T-helper 17 cell (primary cell): ENCODE measurements around the gene CDAN1. TPM values are rescaled to one million over a fixed set of nuclear protein-coding genes. Genes with fewer than 3 reads are reported as not detected.
"Not testable (repeated sequence)": the region's sequence is repeated elsewhere in the genome, so short reads cannot be mapped to it uniquely, and the experiment has no call there.

ENCODE experiments used
- ATAC-seq: fragments of 150-1000 bp; cut with Tn5 transposase; 2 replicates; pipeline ENCODE4 v1.10.0; 2021; ENCODE audit warnings: mild to moderate bottlenecking, moderate library complexity
- DNase-seq, 3 donors: peaks; one replicate each; pipeline versions ENCODE4 v3.0.0 to v3.0.0-alpha.2; 2020 to 2021
- H3K9me3 ChIP-seq: one replicate; pipeline ENCODE4 v1.7.0; 2013; ENCODE audit warnings: low read length, mild to moderate bottlenecking; ENCODE audit not compliant: control insufficient read depth, poor library complexity, severe bottlenecking
- H3K27ac Mint-ChIP-seq: one replicate; pipeline ENCODE4 v1.8.0; 2022; ENCODE audit warnings: mild to moderate bottlenecking, moderate library complexity, mixed read lengths
- H3K27me3 Mint-ChIP-seq: one replicate; pipeline ENCODE4 v1.8.0; 2022; ENCODE audit warnings: mixed read lengths
- H3K36me3 Mint-ChIP-seq: one replicate; pipeline ENCODE4 v1.8.0; 2022; ENCODE audit warnings: low read depth, mixed read lengths
- H3K4me1 Mint-ChIP-seq: one replicate; pipeline ENCODE4 v1.8.0; 2022; ENCODE audit warnings: mild to moderate bottlenecking, mixed read lengths
- H3K4me3 Mint-ChIP-seq: one replicate; pipeline ENCODE4 v1.8.0; 2022; ENCODE audit warnings: mild to moderate bottlenecking, moderate library complexity, mixed read lengths
- total RNA-seq, 4 donors: library from RNA in 2 of 4; stranded (reverse) in 2 of 4; gene quantifications; one replicate each; pipeline ENCODE4 v1.2.3 and lab custom pipeline; 2022 to 2026

Gene CDAN1
- total RNA-seq (10 to 100 TPM; 18.2 to 19.4 TPM), total RNA-seq (lab: John Stamatoyannopoulos, UW) (38.2 to 53.3 reads per million in 2 donors)

DNA sequence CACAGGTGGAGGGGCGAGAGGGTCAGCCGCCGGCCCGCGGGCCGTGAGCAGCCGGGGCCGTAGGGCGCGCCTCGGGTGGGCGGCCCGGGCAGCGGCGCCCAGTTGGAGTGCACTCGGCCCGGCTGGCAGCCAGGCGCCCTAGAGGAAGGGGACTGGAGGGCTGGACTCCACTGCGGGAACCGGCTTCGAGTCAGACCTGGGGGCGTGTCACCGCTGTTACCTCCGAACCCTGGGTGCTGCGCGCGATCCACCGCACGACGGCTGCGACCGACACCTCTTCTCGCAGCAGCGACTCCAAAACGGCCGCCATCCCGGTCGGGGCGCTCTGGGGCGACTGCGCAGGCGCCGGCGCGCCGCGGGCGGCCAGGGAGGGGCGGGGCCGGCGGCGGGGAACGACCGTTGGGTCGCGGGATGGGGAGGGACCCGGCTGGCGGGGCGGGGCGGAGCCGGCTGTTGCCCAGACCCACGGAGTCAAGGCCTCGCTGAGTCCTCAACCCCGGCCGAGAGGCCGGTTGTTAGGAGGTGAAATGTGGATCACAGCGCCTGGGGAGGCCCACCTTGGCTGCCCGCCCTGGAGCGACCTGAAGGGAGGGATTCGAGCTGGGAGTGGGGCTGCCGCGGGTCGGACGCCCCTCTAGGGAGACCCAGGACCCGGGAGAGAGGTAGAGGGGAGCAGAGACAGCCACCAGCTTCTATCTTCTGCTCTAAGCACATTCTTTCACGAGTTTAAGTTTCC is at the start of gene CDAN1:
TSS of gene CDAN1 (minus strand) at position 336 of the 736 bp plus-strand sequence. CDS start at position 310, 26 bp downstream.
- H3K4me1 Mint-ChIP-seq, result peaks cover 8% of the 10 kb centered on the region
- H3K9me3 ChIP-seq, result no peaks in the 10 kb centered on the region
- ATAC-seq (peak; percentile 92), DNase-seq (peak; percentile 92 to 96 (median 96))
- peak within 1 kb of the TSS; percentile 84 for H3K4me3 Mint-ChIP-seq
- H3K27ac Mint-ChIP-seq, result peak within 1 kb of the TSS; percentile 74
- no peaks in the 10 kb centered on the region for H3K27me3 Mint-ChIP-seq
- H3K36me3 Mint-ChIP-seq, result no peaks in the 10 kb centered on the region

- H3K9me3 ChIP-seq, result no peaks in the 10 kb centered on the region
- H3K27me3 Mint-ChIP-seq, result no peaks in the 10 kb centered on the region
- peaks cover 5% of the 10 kb centered on the region for H3K4me1 Mint-ChIP-seq
- H3K27ac Mint-ChIP-seq, result no peak overlapping the region
- no peak overlapping the region for H3K4me3 Mint-ChIP-seq
- peaks cover 9% of the 10 kb centered on the region for H3K36me3 Mint-ChIP-seq
- ATAC-seq (no peak), DNase-seq (no peak)
Observed at GRCh38 chr15:42785569-42785968, 48.6 kb upstream of the CDAN1 start.

DNA sequence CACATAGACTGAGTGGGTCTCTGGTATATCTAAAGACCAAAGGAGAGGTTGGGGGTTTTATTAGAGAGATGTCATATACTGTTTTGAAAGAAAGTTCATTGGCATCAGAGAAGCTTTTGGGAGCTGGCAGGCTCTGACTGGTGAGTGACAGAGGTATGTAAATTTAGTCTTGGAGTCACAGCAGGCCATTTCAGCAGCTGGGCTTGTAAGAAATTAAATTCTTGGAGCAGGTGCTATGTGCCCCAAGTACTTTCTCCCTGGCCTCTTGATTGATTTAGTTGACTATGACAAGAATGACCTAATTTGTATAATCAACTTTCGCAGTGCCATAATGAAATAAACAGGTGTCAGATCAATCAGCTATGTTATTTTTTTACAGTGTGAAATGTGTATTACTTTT is 47.8 kb upstream of the CDAN1 start:
- no peaks in the 10 kb centered on the region for H3K27me3 Mint-ChIP-seq
- ATAC-seq (no peak), DNase-seq (no peak)
- H3K27ac Mint-ChIP-seq, result no peak overlapping the region
- H3K4me1 Mint-ChIP-seq, result peaks cover 5% of the 10 kb centered on the region
- peaks cover 9% of the 10 kb centered on the region for H3K36me3 Mint-ChIP-seq
- no peak overlapping the region for H3K4me3 Mint-ChIP-seq
- no peaks in the 10 kb centered on the region for H3K9me3 ChIP-seq

- no peak overlapping the region for H3K27ac Mint-ChIP-seq
- DNase-seq, result no peak
- H3K4me3 Mint-ChIP-seq, result no peak overlapping the region
- peaks cover 9% of the 10 kb centered on the region for H3K36me3 Mint-ChIP-seq
- H3K4me1 Mint-ChIP-seq, result peaks cover 2% of the 10 kb centered on the region
- ATAC-seq, result no peak
- no peaks in the 10 kb centered on the region for H3K27me3 Mint-ChIP-seq
- no peaks in the 10 kb centered on the region for H3K9me3 ChIP-seq
Observed at GRCh38 chr15:42782716-42783115, 45.8 kb upstream of the CDAN1 start.

- ATAC-seq, result no peak
- no peak for DNase-seq
- no peaks in the 10 kb centered on the region for H3K9me3 ChIP-seq
- peaks cover 12% of the 10 kb centered on the region for H3K36me3 Mint-ChIP-seq
- no peak overlapping the region for H3K4me3 Mint-ChIP-seq
- H3K27me3 Mint-ChIP-seq, result no peaks in the 10 kb centered on the region
- peaks cover 6% of the 10 kb centered on the region for H3K4me1 Mint-ChIP-seq
- H3K27ac Mint-ChIP-seq, result no peak overlapping the region
Observed at GRCh38 chr15:42775416-42775815, 38.5 kb upstream of the CDAN1 start.

- no peaks in the 10 kb centered on the region for H3K27me3 Mint-ChIP-seq
- peaks cover 6% of the 10 kb centered on the region for H3K4me1 Mint-ChIP-seq
- H3K36me3 Mint-ChIP-seq, result peaks cover 12% of the 10 kb centered on the region
Observed at GRCh38 chr15:42772901-42773300, 36.0 kb upstream of the CDAN1 start.

GRCh38 chr15:42772144-42772543 is 35.2 kb upstream of the CDAN1 start:
- H3K4me3 Mint-ChIP-seq, result no peak overlapping the region
- H3K4me1 Mint-ChIP-seq, result peaks cover 6% of the 10 kb centered on the region
- H3K27me3 Mint-ChIP-seq, result no peaks in the 10 kb centered on the region
- peaks cover 10% of the 10 kb centered on the region for H3K36me3 Mint-ChIP-seq
- ATAC-seq (no peak), DNase-seq (no peak)
- H3K27ac Mint-ChIP-seq, result no peak overlapping the region
- H3K9me3 ChIP-seq, result no peaks in the 10 kb centered on the region

More at GRCh38 chr15:42772901-42773300, 36.0 kb upstream of the CDAN1 start:
- ATAC-seq (no peak), DNase-seq (no peak)
- no peaks in the 10 kb centered on the region for H3K9me3 ChIP-seq
- Mint-ChIP-seq H3K4me3 (no peak overlapping the region), H3K27ac (peak overlapping the region; percentile 80)

GRCh38 chr15:42766109-42766508 is 29.2 kb upstream of the CDAN1 start:
- H3K36me3 Mint-ChIP-seq, H3K4me1 Mint-ChIP-seq, ATAC-seq: not testable (repeated sequence)

GRCh38 chr15:42764154-42764731 is 27.3 kb upstream of the CDAN1 start:
- H3K9me3 ChIP-seq, H3K36me3 Mint-ChIP-seq, DNase-seq, ATAC-seq, H3K4me1 Mint-ChIP-seq, H3K4me3 Mint-ChIP-seq, H3K27me3 Mint-ChIP-seq, H3K27ac Mint-ChIP-seq: not testable (repeated sequence)

More at GRCh38 chr15:42766109-42766508, 29.2 kb upstream of the CDAN1 start:
- H3K4me3 Mint-ChIP-seq, DNase-seq, H3K9me3 ChIP-seq, H3K27ac Mint-ChIP-seq, H3K27me3 Mint-ChIP-seq: not testable (repeated sequence)

DNA sequence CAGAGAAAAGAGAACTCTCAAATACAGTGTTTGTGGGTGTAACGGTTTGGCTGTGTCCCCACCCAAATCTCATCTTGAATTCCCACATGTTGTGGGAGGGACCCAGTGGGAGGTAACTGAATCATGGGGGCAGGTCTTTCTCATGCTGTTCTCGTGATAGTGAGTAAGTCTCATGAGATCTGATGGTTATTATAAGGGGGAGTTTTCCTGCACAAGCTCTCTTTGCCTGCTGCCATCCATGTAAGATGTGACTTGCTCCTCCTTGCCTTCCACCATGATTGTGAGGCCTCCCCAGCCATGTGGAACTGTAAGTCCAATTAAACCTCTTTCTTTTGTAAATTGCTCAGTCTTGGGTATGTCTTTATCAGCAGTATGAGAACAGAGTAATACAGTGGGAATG is 24.9 kb upstream of the CDAN1 start:
- H3K4me1 Mint-ChIP-seq, ATAC-seq, H3K36me3 Mint-ChIP-seq, DNase-seq, H3K4me3 Mint-ChIP-seq, H3K27ac Mint-ChIP-seq, H3K9me3 ChIP-seq, H3K27me3 Mint-ChIP-seq: not testable (repeated sequence)

DNA sequence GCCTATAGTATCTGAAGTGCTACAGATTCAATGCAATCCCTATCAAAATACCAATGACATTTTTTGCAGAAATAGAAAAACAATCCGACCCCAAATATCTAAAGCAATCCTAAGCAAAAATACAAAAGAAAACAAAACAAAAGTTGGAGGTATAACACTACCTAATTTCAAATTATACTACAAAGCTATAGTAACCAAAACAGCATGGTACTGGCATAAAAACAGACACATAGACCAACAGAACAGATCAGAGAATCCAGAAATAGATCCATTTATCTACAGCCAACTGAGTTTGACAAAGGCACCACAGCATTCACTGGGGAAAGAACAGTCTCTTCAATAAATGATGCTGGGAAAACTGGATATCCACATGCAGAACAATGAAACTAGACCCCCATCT is 23.8 kb upstream of the CDAN1 start:
- peaks cover 4% of the 10 kb centered on the region for H3K9me3 ChIP-seq
- Mint-ChIP-seq H3K4me3 (no peak overlapping the region), H3K4me1 (peaks cover 2% of the 10 kb centered on the region), H3K27ac (no peak overlapping the region), H3K36me3 (peaks cover 9% of the 10 kb centered on the region), H3K27me3 (no peaks in the 10 kb centered on the region)
- ATAC-seq, result no peak
- DNase-seq, result no peak

DNA sequence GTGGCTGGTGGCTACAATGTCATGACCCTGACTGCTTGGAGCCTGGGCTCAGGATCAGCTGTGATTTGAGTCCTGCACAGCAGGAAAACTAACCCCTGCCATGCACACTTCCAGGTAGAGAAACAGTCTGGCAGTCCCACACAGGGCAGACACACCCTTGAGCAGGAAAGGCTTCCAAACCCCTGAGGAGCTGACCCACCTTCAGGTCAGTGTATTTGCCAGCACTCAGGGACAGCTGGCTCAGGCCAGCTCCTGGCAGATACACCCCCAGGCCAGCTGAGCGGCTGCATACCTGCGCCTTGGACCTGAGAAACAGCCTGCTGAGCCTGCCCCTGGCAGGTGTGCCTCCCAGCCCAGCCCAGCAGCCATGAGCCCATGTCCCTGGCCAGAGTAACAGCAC is 22.2 kb upstream of the CDAN1 start:
- H3K9me3 ChIP-seq, result peaks cover 4% of the 10 kb centered on the region
- ATAC-seq (no peak), DNase-seq (no peak)
- Mint-ChIP-seq H3K4me3 (no peak overlapping the region), H3K27me3 (no peaks in the 10 kb centered on the region), H3K36me3 (peaks cover 7% of the 10 kb centered on the region), H3K27ac (no peak overlapping the region), H3K4me1 (peaks cover 2% of the 10 kb centered on the region)

GRCh38 chr15:42750306-42750705 is 13.4 kb upstream of the CDAN1 start:
- H3K36me3 Mint-ChIP-seq, result peaks cover 22% of the 10 kb centered on the region
- peaks cover 2% of the 10 kb centered on the region for H3K4me1 Mint-ChIP-seq
- peaks cover 3% of the 10 kb centered on the region for H3K9me3 ChIP-seq
- ATAC-seq (no peak), DNase-seq (no peak)
- H3K4me3 Mint-ChIP-seq, result no peak overlapping the region
- H3K27me3 Mint-ChIP-seq, result no peaks in the 10 kb centered on the region
- H3K27ac Mint-ChIP-seq, result no peak overlapping the region

- DNase-seq, result no peak
- H3K4me1 Mint-ChIP-seq, result peaks cover 2% of the 10 kb centered on the region
- H3K4me3 Mint-ChIP-seq, result no peak overlapping the region
- peaks cover 3% of the 10 kb centered on the region for H3K9me3 ChIP-seq
- peaks cover 22% of the 10 kb centered on the region for H3K36me3 Mint-ChIP-seq
- no peaks in the 10 kb centered on the region for H3K27me3 Mint-ChIP-seq
- no peak overlapping the region for H3K27ac Mint-ChIP-seq
- ATAC-seq, result no peak
Observed at GRCh38 chr15:42749266-42749665, 12.3 kb upstream of the CDAN1 start.
